Muscle layer of colon (tissue), 2 donors: Measurements from ENCODE around the gene TACC3.

Source experiments
- H3K27ac ChIP-seq: one replicate; pipeline ENCODE4 v1.7.0; 2013; ENCODE audit warnings: low read depth, mild to moderate bottlenecking, low read length, moderate library complexity
- H3K27me3 ChIP-seq, 2 donors: one replicate each; pipeline ENCODE4 v1.7.0; 2013; ENCODE audit warnings: low read length in 2 of 2, mild to moderate bottlenecking in 2 of 2; ENCODE audit not compliant: insufficient read depth in 2 of 2, control insufficient read depth in 1 of 2
- H3K36me3 ChIP-seq: one replicate; pipeline ENCODE4 v1.7.0; 2013; ENCODE audit warnings: mild to moderate bottlenecking, low read length; ENCODE audit not compliant: insufficient read depth
- H3K4me1 ChIP-seq: one replicate; pipeline ENCODE4 v1.7.0; 2013; ENCODE audit warnings: mild to moderate bottlenecking, low read length; ENCODE audit not compliant: insufficient read depth
- H3K4me3 ChIP-seq, 2 donors: one replicate each; pipeline ENCODE4 v1.7.0; 2013; ENCODE audit warnings: low read length in 2 of 2, low read depth in 1 of 2, mild to moderate bottlenecking in 1 of 2, moderate library complexity in 1 of 2
- H3K9ac ChIP-seq: one replicate; pipeline ENCODE4 v1.7.0; 2013; ENCODE audit warnings: low read length
- H3K9me3 ChIP-seq: one replicate; pipeline ENCODE4 v1.7.0; 2013; ENCODE audit warnings: mild to moderate bottlenecking, low read length
- donor health status: abdominal sarcoma.
- donor health status: Adenocarcinoma of cecum.

TACC3 gene

GRCh38 chr4:1717129-1718094 lies 3.9 kb upstream of the TACC3 start:
- H3K27me3 ChIP-seq, result no peaks in the 10 kb centered on the region
- no peak overlapping the region for H3K27ac ChIP-seq
- H3K9me3 ChIP-seq, result no peaks in the 10 kb centered on the region
- H3K4me1 ChIP-seq, result peaks cover 23% of the 10 kb centered on the region
- no peak overlapping the region for H3K4me3 ChIP-seq
- no peak overlapping the region for H3K9ac ChIP-seq
- H3K36me3 ChIP-seq, result peaks cover 16% of the 10 kb centered on the region

- H3K9ac ChIP-seq, result no peak overlapping the region
- no peaks in the 10 kb centered on the region for H3K27me3 ChIP-seq
- no peak overlapping the region for H3K27ac ChIP-seq
- peaks cover 16% of the 10 kb centered on the region for H3K36me3 ChIP-seq
- H3K4me3 ChIP-seq, result no peak overlapping the region
- H3K9me3 ChIP-seq, result no peaks in the 10 kb centered on the region
- peaks cover 20% of the 10 kb centered on the region for H3K4me1 ChIP-seq
These were observed 3.0 kb upstream of the TACC3 start for GRCh38 chr4:1718095-1718850.

- peaks cover 16% of the 10 kb centered on the region for H3K36me3 ChIP-seq
- no peaks in the 10 kb centered on the region for H3K27me3 ChIP-seq
- H3K27ac ChIP-seq, result peak overlapping the region; percentile 97
- H3K4me1 ChIP-seq, result peaks cover 16% of the 10 kb centered on the region
- H3K9me3 ChIP-seq, result no peaks in the 10 kb centered on the region
- peak overlapping the region; percentile 78 to 84 for H3K4me3 ChIP-seq
- H3K9ac ChIP-seq, result peak overlapping the region; percentile 89
These were observed 948 bp upstream of the TACC3 start for GRCh38 chr4:1720163-1720983.

- H3K4me3 ChIP-seq, result peak overlapping the region in 1 of 2 donors; percentile 57
- H3K27ac ChIP-seq, result no peak overlapping the region
- no peak overlapping the region for H3K9ac ChIP-seq
- H3K9me3 ChIP-seq, result no peaks in the 10 kb centered on the region
- peaks cover 16% of the 10 kb centered on the region for H3K36me3 ChIP-seq
- H3K4me1 ChIP-seq, result peaks cover 12% of the 10 kb centered on the region
- H3K27me3 ChIP-seq, result no peaks in the 10 kb centered on the region
These were observed 587 bp downstream of the TACC3 start for GRCh38 chr4:1721666-1722550.

GRCh38 chr4:1722551-1723118 lies 1.3 kb downstream of the TACC3 start:
- Histone ChIP-seq H3K27me3 (no peaks in the 10 kb centered on the region), H3K9me3 (no peaks in the 10 kb centered on the region), H3K36me3 (peaks cover 14% of the 10 kb centered on the region), H3K9ac (no peak overlapping the region), H3K4me3 (no peak overlapping the region), H3K4me1 (peaks cover 12% of the 10 kb centered on the region), H3K27ac (no peak overlapping the region)

- Histone ChIP-seq H3K4me3 (no peak overlapping the region), H3K9me3 (no peaks in the 10 kb centered on the region), H3K9ac (no peak overlapping the region), H3K36me3 (peaks cover 8% of the 10 kb centered on the region), H3K27ac (no peak overlapping the region), H3K27me3 (no peaks in the 10 kb centered on the region), H3K4me1 (peaks cover 12% of the 10 kb centered on the region)
These were observed 1.9 kb downstream of the TACC3 start for GRCh38 chr4:1723131-1723801.

GRCh38 chr4:1725521-1725920 lies 4.2 kb downstream of the TACC3 start:
- H3K27ac ChIP-seq, result no peak overlapping the region
- H3K4me3 ChIP-seq, result no peak overlapping the region
- peaks cover 3% of the 10 kb centered on the region for H3K4me1 ChIP-seq
- no peak overlapping the region for H3K9ac ChIP-seq
- no peaks in the 10 kb centered on the region for H3K9me3 ChIP-seq
- no peaks in the 10 kb centered on the region for H3K36me3 ChIP-seq
- H3K27me3 ChIP-seq, result no peaks in the 10 kb centered on the region

- Histone ChIP-seq H3K4me1 (peaks cover 3% of the 10 kb centered on the region), H3K27ac (no peak overlapping the region), H3K27me3 (no peaks in the 10 kb centered on the region), H3K9ac (no peak overlapping the region), H3K9me3 (no peaks in the 10 kb centered on the region), H3K36me3 (no peaks in the 10 kb centered on the region), H3K4me3 (no peak overlapping the region)
These were observed 5.0 kb downstream of the TACC3 start for GRCh38 chr4:1726146-1726934.

- no peak overlapping the region for H3K4me3 ChIP-seq
- no peak overlapping the region for H3K9ac ChIP-seq
These were observed 6.1 kb downstream of the TACC3 start for GRCh38 chr4:1727117-1728031.

More at GRCh38 chr4:1727117-1728031, 6.1 kb downstream of the TACC3 start:
- H3K36me3 ChIP-seq, result no peaks in the 10 kb centered on the region
- peaks cover 3% of the 10 kb centered on the region for H3K4me1 ChIP-seq
- no peaks in the 10 kb centered on the region for H3K9me3 ChIP-seq
- no peak overlapping the region for H3K27ac ChIP-seq
- no peaks in the 10 kb centered on the region for H3K27me3 ChIP-seq
